ENCODE measurements around the gene OBSCN. TPM values are rescaled to one million over a fixed set of nuclear protein-coding genes. Genes with fewer than 3 reads are reported as not detected.

The OBSCN gene
- total RNA-seq, 1 donor from 2014 or later = 22.1 TPM

GRCh38 chr1:228424685-228425660 lies 217.1 kb downstream of the OBSCN start:
- peaks cover 4% of the 10 kb centered on the region for H3K27me3 Mint-ChIP-seq (ENCODE audit: low read depth)
- peaks cover 13% of the 10 kb centered on the region for H3K4me1 Mint-ChIP-seq (ENCODE audit: low read depth)
- no peak overlapping the region for H3K27ac Mint-ChIP-seq
- H3K9me3 Mint-ChIP-seq = no peaks in the 10 kb centered on the region
- H3K36me3 Mint-ChIP-seq (ENCODE audit: low read depth) = peaks cover 4% of the 10 kb centered on the region
- intact Hi-C loops (cut with micrococcal nuclease) = no loop called here
- DNase-seq (ENCODE audit: low spot score) = no peak
- H3K4me3 Mint-ChIP-seq (ENCODE audit: low read depth) = no peak overlapping the region

- H3K4me1 Mint-ChIP-seq (ENCODE audit: low read depth) = peaks cover 6% of the 10 kb centered on the region
- no peak for DNase-seq (ENCODE audit: low spot score)
- H3K27me3 Mint-ChIP-seq (ENCODE audit: low read depth) = peaks cover 4% of the 10 kb centered on the region
- no peaks in the 10 kb centered on the region for H3K9me3 Mint-ChIP-seq
- no peak overlapping the region for H3K4me3 Mint-ChIP-seq (ENCODE audit: low read depth)
- H3K36me3 Mint-ChIP-seq (ENCODE audit: low read depth) = no peaks in the 10 kb centered on the region
- intact Hi-C loops (cut with micrococcal nuclease) = no loop called here
- H3K27ac Mint-ChIP-seq = no peak overlapping the region
These were observed 218.8 kb downstream of the OBSCN start for GRCh38 chr1:228426518-228427175.

- H3K27ac Mint-ChIP-seq = no peak overlapping the region
- H3K36me3 Mint-ChIP-seq (ENCODE audit: low read depth) = no peaks in the 10 kb centered on the region
- peaks cover 12% of the 10 kb centered on the region for H3K27me3 Mint-ChIP-seq (ENCODE audit: low read depth)
- no peak overlapping the region for H3K4me3 Mint-ChIP-seq (ENCODE audit: low read depth)
- H3K9me3 Mint-ChIP-seq = no peaks in the 10 kb centered on the region
- DNase-seq (ENCODE audit: low spot score) = no peak
- peaks cover 2% of the 10 kb centered on the region for H3K4me1 Mint-ChIP-seq (ENCODE audit: low read depth)
- intact Hi-C loops (cut with micrococcal nuclease) = no loop called here
These were observed 220.6 kb downstream of the OBSCN start for GRCh38 chr1:228428412-228428811.

Other genes starting within 250 kb of the OBSCN start
- not detected in 2 replicates for gene WNT3A, start 201.0 kb upstream of the OBSCN start, total RNA-seq
- gene ARF1, start 125.3 kb upstream of the OBSCN start, total RNA-seq = 409 and 410 TPM in 2 replicates
- gene C1orf35, start 104.7 kb upstream of the OBSCN start, total RNA-seq = 23.9 and 24.5 TPM in 2 replicates
- 47.3 and 53.6 TPM in 2 replicates for gene MRPL55, start 98.7 kb upstream of the OBSCN start, total RNA-seq
- 219 and 225 TPM in 2 replicates for gene GUK1, start 67.8 kb upstream of the OBSCN start, total RNA-seq
- gene GJC2, start 58.1 kb upstream of the OBSCN start, total RNA-seq = 0.52 and 0.55 TPM in 2 replicates
- 7.6 and 7.9 TPM in 2 replicates for gene IBA57, start 42.2 kb upstream of the OBSCN start, total RNA-seq
- 58.3 and 60.5 TPM in 2 replicates for gene TRIM11, start 198.8 kb downstream of the OBSCN start, total RNA-seq
- gene TRIM17, start 208.8 kb downstream of the OBSCN start, total RNA-seq = 2.3 and 2.7 TPM in 2 replicates

All from activated T-helper 2 cell treated with anti-CD3 and anti-CD28 coated beads, Interferon-gamma antibody, Interleukin-2, Interleukin-4, amounts not matched to agents 10 μg/mL and 5 μg/mL and 100 μg/mL, durations not matched to agents 14 hours and 24 hours and 36 hours (primary cell).